ENCODE measurements around the gene EFL1. TPM values are rescaled to one million over a fixed set of nuclear protein-coding genes. Genes with fewer than 3 reads are reported as not detected.

The EFL1 gene
- total RNA-seq, 4 donors from 2014 or later: 18.3 to 25.3 (median 22.2) TPM

DNA sequence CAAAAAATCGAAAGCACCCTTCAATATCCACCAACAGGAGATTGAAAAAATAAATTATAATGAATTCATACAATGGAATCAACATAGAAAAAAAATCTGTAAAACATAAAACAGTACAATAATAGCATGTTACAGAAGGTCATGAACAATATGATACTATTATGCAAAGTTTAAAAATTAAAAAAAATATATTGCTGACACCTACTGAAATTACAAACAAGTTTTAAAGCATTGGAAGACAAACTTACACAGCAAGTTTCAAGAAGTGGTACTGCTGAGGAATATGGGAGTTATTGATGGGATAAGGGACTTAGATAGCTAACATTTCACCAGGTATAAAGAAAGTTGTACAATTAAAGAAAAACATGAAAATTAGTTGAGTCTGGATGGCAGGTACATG lies 89.4 kb downstream of the EFL1 start:
- no peak for TF ChIP-seq EP300 (IDR thresholded peaks at IDR 0.05)
- no peak for TF ChIP-seq POLR2A (IDR thresholded peaks at IDR 0.05)
- TF ChIP-seq POLR2AphosphoS5 (IDR thresholded peaks at IDR 0.05): no peak
- TF ChIP-seq, protein P1, sequence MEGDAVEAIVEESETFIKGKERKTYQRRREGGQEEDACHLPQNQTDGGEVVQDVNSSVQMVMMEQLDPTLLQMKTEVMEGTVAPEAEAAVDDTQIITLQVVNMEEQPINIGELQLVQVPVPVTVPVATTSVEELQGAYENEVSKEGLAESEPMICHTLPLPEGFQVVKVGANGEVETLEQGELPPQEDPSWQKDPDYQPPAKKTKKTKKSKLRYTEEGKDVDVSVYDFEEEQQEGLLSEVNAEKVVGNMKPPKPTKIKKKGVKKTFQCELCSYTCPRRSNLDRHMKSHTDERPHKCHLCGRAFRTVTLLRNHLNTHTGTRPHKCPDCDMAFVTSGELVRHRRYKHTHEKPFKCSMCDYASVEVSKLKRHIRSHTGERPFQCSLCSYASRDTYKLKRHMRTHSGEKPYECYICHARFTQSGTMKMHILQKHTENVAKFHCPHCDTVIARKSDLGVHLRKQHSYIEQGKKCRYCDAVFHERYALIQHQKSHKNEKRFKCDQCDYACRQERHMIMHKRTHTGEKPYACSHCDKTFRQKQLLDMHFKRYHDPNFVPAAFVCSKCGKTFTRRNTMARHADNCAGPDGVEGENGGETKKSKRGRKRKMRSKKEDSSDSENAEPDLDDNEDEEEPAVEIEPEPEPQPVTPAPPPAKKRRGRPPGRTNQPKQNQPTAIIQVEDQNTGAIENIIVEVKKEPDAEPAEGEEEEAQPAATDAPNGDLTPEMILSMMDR (IDR thresholded peaks at IDR 0.05): no peak
- Histone ChIP-seq H3K27me3 (no peaks in the 10 kb centered on the region), H3K27ac (no peak overlapping the region), H3K4me3 (no peak overlapping the region), H3K36me3 (no peaks in the 10 kb centered on the region), H3K9me3 (no peaks in the 10 kb centered on the region), H3K4me1 (peaks cover 11% of the 10 kb centered on the region)
- no peak for DNase-seq (ENCODE audit: low spot score in 2 of 2)
- 90% methylated on average over 1 of the region's 1 CpG for WGBS

DNA sequence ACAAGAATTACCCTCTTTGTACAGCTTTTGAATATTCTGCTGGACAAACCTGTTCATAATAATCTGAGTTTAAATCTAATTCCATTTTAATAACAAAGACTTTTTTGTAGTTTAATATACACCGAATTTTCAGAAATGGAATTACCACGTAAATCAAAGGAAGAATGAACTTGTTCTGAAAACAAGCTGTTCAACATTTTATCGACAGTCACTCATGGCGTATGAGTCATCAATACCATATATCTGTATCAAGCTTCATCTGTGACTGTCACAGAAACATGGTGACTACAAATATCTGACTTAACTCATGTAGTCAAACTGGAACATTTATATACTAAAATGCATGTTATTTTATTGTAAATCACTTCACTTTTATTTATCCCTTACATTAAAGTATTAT lies 90.0 kb downstream of the EFL1 start:
- no peaks in the 10 kb centered on the region for H3K9me3 ChIP-seq

DNA sequence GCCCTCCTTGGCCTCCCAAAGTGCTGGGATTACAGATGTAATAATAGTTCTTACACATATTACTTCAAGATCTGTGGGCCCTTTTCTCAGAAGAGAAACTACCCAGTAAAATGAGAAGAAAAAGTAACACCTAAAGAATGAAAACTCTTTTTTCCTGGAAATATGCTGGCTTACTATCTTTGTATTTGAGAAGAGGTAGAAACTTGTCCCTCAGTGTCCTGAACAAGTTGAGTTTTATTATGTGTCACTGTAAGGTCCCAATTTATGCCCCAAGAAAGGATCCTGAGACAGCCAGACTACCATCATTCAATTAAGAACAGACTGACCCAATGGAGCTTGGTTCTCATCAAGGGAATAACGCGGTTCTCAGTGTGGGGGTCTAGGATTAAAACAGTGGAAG lies 93.8 kb downstream of the EFL1 start:
- H3K36me3 ChIP-seq: no peaks in the 10 kb centered on the region
- H3K27ac ChIP-seq: no peak overlapping the region
- 96% methylated on average over 2 of the region's 2 CpGs for WGBS
- no peak for DNase-seq (ENCODE audit: low spot score in 2 of 2)
- H3K4me3 ChIP-seq: no peak overlapping the region
- H3K27me3 ChIP-seq: no peaks in the 10 kb centered on the region
- no peaks in the 10 kb centered on the region for H3K9me3 ChIP-seq
- H3K4me1 ChIP-seq: no peaks in the 10 kb centered on the region
- TF ChIP-seq, protein P1 (IDR thresholded peaks at IDR 0.05): no peak
- TF ChIP-seq EP300 (IDR thresholded peaks at IDR 0.05): no peak
- TF ChIP-seq POLR2A (IDR thresholded peaks at IDR 0.05): no peak
- no peak for TF ChIP-seq POLR2AphosphoS5 (IDR thresholded peaks at IDR 0.05)

More for the DNA sequence above, 90.0 kb downstream of the EFL1 start:
- H3K27me3 ChIP-seq: no peaks in the 10 kb centered on the region
- 66% methylated on average over 4 of the region's 4 CpGs for WGBS
- H3K4me3 ChIP-seq: no peak overlapping the region
- H3K27ac ChIP-seq: no peak overlapping the region
- H3K4me1 ChIP-seq: peaks cover 5% of the 10 kb centered on the region
- H3K36me3 ChIP-seq: no peaks in the 10 kb centered on the region
- DNase-seq (ENCODE audit: low spot score in 2 of 2): no peak
- TF ChIP-seq EP300 (IDR thresholded peaks at IDR 0.05) (no peak), POLR2A (IDR thresholded peaks at IDR 0.05) (no peak), POLR2AphosphoS5 (IDR thresholded peaks at IDR 0.05) (no peak)
- TF ChIP-seq, protein P1 (IDR thresholded peaks at IDR 0.05): no peak

DNA sequence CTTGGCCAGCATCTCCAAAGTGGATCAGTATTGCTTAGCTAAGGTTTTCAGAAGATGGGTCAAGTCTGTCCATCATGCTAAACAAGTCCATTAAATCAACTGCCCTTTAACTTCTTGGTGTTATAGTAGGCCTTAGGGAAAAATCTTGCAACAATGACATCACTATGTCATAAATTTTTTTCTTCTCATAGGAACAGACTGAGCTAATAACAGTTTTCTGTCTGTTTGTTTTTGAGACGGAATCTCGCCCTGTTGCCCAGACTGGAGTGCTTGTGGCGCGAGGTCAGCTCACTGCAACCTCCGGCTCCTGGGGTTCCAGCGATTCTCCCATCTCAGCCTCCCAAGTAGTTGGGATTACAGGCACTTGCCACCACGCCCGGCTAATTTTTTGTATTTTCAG lies 94.2 kb downstream of the EFL1 start:
- Histone ChIP-seq H3K27ac (no peak overlapping the region), H3K36me3 (peaks cover 2% of the 10 kb centered on the region), H3K27me3 (no peaks in the 10 kb centered on the region), H3K4me3 (no peak overlapping the region), H3K4me1 (no peaks in the 10 kb centered on the region), H3K9me3 (no peaks in the 10 kb centered on the region)
- no peak for DNase-seq (ENCODE audit: low spot score in 2 of 2)
- WGBS: 91% methylated on average over 8 of the region's 8 CpGs
- TF ChIP-seq, protein P1 (IDR thresholded peaks at IDR 0.05): no peak
- no peak for TF ChIP-seq POLR2AphosphoS5 (IDR thresholded peaks at IDR 0.05)
- no peak for TF ChIP-seq POLR2A (IDR thresholded peaks at IDR 0.05)
- no peak for TF ChIP-seq EP300 (IDR thresholded peaks at IDR 0.05)

DNA sequence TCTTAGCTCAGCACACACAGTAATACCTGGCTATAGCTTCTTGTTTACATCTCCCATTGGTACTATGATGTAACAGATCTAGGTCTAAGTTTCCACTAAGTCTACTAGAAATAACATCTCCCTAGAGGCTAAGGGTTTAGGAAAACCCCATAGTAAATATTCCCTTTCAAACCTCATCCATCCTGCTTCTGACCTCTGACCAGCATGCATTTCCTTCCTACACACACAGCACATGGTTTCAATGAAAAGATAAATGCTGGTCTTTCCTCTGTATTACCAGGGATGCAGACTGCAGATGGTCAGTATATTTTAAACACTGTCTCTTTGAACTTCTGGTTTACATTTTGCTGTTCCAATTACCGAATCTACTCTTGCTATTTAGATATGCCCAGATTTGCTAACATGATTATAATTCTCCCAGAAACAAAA lies 96.6 kb downstream of the EFL1 start:
- WGBS: 74% methylated on average over 1 of the region's 1 CpG
- H3K27me3 ChIP-seq: no peaks in the 10 kb centered on the region
- H3K4me1 ChIP-seq: no peaks in the 10 kb centered on the region
- TF ChIP-seq, protein P1 (IDR thresholded peaks at IDR 0.05): no peak
- no peak for TF ChIP-seq POLR2AphosphoS5 (IDR thresholded peaks at IDR 0.05)
- no peak for TF ChIP-seq EP300 (IDR thresholded peaks at IDR 0.05)
- no peak for TF ChIP-seq POLR2A (IDR thresholded peaks at IDR 0.05)
- DNase-seq (ENCODE audit: low spot score in 2 of 2): no peak
- H3K9me3 ChIP-seq: no peaks in the 10 kb centered on the region
- H3K4me3 ChIP-seq: no peak overlapping the region
- no peak overlapping the region for H3K27ac ChIP-seq
- peaks cover 17% of the 10 kb centered on the region for H3K36me3 ChIP-seq

Data from suprapubic skin (tissue), 4 donors.